OCI-LY3 (cell line): ENCODE results near the gene GSN.

ENCODE experiments used
- EZH2phosphoT487 ChIP-seq: fragments of 200-600 bp; shearing (Covaris generic); IDR thresholded peaks from 2 replicates; pipeline ENCODE4 v1.6.1; 2018; ENCODE audit warnings: antibody characterized with exemption, mixed run types, low read depth
- TF ChIP-seq, protein P1 (sequence below): fragments of 200-600, 300-600 bp; sonication (generic); IDR thresholded peaks from 2 replicates; pipeline ENCODE4 v1.5.1; 2014; ENCODE audit warnings: antibody characterized with exemption, low read length, low read depth

DNA sequence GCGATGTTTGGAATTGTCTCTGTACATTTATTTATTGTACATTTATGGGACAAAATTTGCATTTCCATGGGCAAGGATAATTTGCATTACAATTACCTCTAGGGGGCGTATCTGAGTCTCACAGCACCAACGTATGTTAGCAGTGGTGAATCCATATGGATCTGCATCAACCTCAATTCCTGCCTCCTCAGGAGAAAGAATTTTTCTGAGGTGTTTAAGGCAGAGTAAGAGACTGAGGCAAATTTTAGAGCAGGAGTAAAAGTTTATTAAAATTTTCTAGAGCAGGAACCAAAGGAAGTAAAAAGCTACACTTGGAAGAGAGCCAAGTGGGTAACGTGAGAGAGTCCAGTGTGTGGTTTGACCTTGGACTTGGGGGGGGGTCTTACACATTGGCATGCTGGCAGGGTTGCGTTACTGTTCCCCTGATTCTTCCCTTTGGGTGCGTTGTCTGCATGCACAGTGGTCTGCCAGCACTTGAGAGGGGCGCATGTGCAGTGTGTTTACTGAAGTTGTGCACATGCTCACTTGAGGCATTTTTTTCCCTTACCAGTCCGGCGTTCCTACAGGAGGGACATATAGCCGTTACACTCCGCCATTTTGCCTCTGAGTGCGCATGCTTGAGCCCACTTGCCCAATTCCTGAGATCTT, 45.3 kb upstream of the GSN start:
- TF ChIP-seq, protein P1, sequence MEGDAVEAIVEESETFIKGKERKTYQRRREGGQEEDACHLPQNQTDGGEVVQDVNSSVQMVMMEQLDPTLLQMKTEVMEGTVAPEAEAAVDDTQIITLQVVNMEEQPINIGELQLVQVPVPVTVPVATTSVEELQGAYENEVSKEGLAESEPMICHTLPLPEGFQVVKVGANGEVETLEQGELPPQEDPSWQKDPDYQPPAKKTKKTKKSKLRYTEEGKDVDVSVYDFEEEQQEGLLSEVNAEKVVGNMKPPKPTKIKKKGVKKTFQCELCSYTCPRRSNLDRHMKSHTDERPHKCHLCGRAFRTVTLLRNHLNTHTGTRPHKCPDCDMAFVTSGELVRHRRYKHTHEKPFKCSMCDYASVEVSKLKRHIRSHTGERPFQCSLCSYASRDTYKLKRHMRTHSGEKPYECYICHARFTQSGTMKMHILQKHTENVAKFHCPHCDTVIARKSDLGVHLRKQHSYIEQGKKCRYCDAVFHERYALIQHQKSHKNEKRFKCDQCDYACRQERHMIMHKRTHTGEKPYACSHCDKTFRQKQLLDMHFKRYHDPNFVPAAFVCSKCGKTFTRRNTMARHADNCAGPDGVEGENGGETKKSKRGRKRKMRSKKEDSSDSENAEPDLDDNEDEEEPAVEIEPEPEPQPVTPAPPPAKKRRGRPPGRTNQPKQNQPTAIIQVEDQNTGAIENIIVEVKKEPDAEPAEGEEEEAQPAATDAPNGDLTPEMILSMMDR, result peak; percentile 76
- no peak for TF ChIP-seq EZH2phosphoT487
